CD4-positive, alpha-beta T cell (primary cell): ENCODE results near the gene ECT2. TPM values are rescaled to one million over a fixed set of nuclear protein-coding genes. Genes with fewer than 3 reads are reported as not detected.

Experiments
- ATAC-seq: fragments of 200-7000 bp; cut with Tn5 transposase; one replicate; pipeline ENCODE4 v1.10.0; 2022; ENCODE audit warnings: mild to moderate bottlenecking; ENCODE audit not compliant: poor library complexity
- CTCF ChIA-PET: fragments of 350-600 bp; sonication (Branson Sonifier 250); formaldehyde crosslinking; loops from one replicate; lab custom pipeline; 2021; ENCODE audit warnings: antibody characterized with exemption, inconsistent platforms; lab: Charles Lee
- POLR2A ChIA-PET: fragments of 350-600 bp; sonication (Branson Sonifier 250); formaldehyde crosslinking; loops from one replicate; lab custom pipeline; 2021; ENCODE audit warnings: antibody characterized with exemption, inconsistent platforms; lab: Charles Lee
- DNase-seq, 14 experiments: peaks; one replicate each; pipeline ENCODE4 v3.0.0-alpha.2; 2013 to 2020; ENCODE audit warnings: mixed read lengths in 2 of 14
- H3K27ac ChIP-seq, 2 donors: one replicate each; pipeline versions ENCODE4 v1.5.1 to v1.7.0; 2013; ENCODE audit warnings: low read length in 2 of 2, low read depth in 1 of 2, mild to moderate bottlenecking in 1 of 2
- H3K27me3 ChIP-seq, 2 experiments: 1 replicate in 1 of 2; 2 replicates in 1 of 2; pipeline versions ENCODE4 v1.6.1 to v1.7.0; 2013; ENCODE audit warnings: low read length in 2 of 2, control low read depth in 1 of 2, mild to moderate bottlenecking in 1 of 2, moderate library complexity in 1 of 2; ENCODE audit not compliant: insufficient read depth in 2 of 2, control insufficient read depth in 1 of 2
- H3K36me3 ChIP-seq: one replicate; pipeline ENCODE4 v1.6.1; 2013; ENCODE audit warnings: low read length, control low read depth; ENCODE audit not compliant: insufficient read depth
- H3K4me1 ChIP-seq: one replicate; pipeline ENCODE4 v1.6.1; 2013; ENCODE audit warnings: low read length, control low read depth; ENCODE audit not compliant: insufficient read depth
- H3K4me3 ChIP-seq: one replicate; pipeline ENCODE4 v1.5.1; 2013; ENCODE audit warnings: mild to moderate bottlenecking, low read length, moderate library complexity
- H3K9me3 ChIP-seq, 2 experiments: 1 replicate in 1 of 2; 2 replicates in 1 of 2; pipeline versions ENCODE4 v1.6.1 to v1.7.0; 2013; ENCODE audit warnings: low read length in 2 of 2, mild to moderate bottlenecking in 2 of 2, control low read depth in 1 of 2, moderate library complexity in 1 of 2; ENCODE audit not compliant: control insufficient read depth in 1 of 2, insufficient read depth in 1 of 2
- H3K27ac Mint-ChIP-seq: one replicate; pipeline ENCODE4 v1.8.0; 2020; ENCODE audit warnings: mixed read lengths
- H3K27me3 Mint-ChIP-seq: one replicate; pipeline ENCODE4 v1.8.0; 2021; ENCODE audit warnings: mixed read lengths
- H3K36me3 Mint-ChIP-seq: one replicate; pipeline ENCODE4 v1.8.0; 2021; ENCODE audit warnings: low read depth, mixed read lengths
- H3K4me1 Mint-ChIP-seq: one replicate; pipeline ENCODE4 v1.8.0; 2021; ENCODE audit warnings: low read depth, mixed read lengths
- H3K4me3 Mint-ChIP-seq: one replicate; pipeline ENCODE4 v1.8.0; 2020; ENCODE audit warnings: mild to moderate bottlenecking, mixed read lengths
- H3K9me3 Mint-ChIP-seq: one replicate; pipeline ENCODE4 v1.8.0; 2020; ENCODE audit warnings: mixed read lengths
- intact Hi-C, 2 experiments: fragments of 100-400 bp; cut with DNase I in 1 of 2; cut with micrococcal nuclease in 1 of 2; formaldehyde crosslinking; loops; one replicate each; pipeline versions ENCODE4 v1.15.1 to v1.9.0; 2023 to 2025; cut with DNase I, micrococcal nuclease
- total RNA-seq, 174 experiments: library from RNA in 2 of 174; stranded (reverse) in 2 of 174; gene quantifications; one replicate each; pipeline ENCODE4 v1.2.3 and lab custom pipeline; 2021 to 2026
- TF ChIP-seq, protein P1 (sequence below): fragments of 200-600 bp; IDR thresholded peaks from one replicate; pipeline ENCODE4 v1.8.0; 2022; ENCODE audit warnings: antibody characterized with exemption, mild to moderate bottlenecking

ECT2 gene
- total RNA-seq, 2 experiments from 2014 or later: 0.71 to 1.1 TPM

DNA sequence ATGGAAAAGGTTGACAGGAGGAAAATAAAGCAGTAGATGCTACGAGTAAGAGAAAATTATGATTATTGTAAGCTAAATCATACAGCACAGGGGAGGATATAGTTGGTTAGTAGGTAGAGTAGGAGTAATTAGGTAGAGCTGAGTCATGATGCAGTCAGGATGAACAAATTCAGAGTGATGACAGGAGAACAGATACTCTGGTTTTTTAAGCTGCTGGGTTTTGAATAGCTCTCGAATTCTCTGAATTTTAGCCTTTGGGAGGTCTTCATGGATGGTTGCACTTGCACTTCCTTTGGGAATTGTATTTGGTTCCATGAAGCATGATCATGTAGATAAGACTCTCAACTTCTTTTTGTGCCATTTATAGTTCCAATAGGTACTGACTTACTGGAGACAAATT lies 96.2 kb downstream of the ECT2 start:
- no peak for ATAC-seq
- Histone ChIP-seq H3K4me3 (no peak overlapping the region), H3K27me3 (peaks cover 5 to 7% of the 10 kb centered on the region in 2 experiments), H3K27ac (no peak overlapping the region), H3K9me3 (no peaks in the 10 kb centered on the region), H3K36me3 (no peaks in the 10 kb centered on the region), H3K4me1 (no peaks in the 10 kb centered on the region)
- H3K9me3 Mint-ChIP-seq: no peaks in the 10 kb centered on the region
- CTCF ChIA-PET: no interaction called here
- intact Hi-C loops: no loop called here
- no peak overlapping the region for H3K4me3 Mint-ChIP-seq
- TF ChIP-seq, protein P1, sequence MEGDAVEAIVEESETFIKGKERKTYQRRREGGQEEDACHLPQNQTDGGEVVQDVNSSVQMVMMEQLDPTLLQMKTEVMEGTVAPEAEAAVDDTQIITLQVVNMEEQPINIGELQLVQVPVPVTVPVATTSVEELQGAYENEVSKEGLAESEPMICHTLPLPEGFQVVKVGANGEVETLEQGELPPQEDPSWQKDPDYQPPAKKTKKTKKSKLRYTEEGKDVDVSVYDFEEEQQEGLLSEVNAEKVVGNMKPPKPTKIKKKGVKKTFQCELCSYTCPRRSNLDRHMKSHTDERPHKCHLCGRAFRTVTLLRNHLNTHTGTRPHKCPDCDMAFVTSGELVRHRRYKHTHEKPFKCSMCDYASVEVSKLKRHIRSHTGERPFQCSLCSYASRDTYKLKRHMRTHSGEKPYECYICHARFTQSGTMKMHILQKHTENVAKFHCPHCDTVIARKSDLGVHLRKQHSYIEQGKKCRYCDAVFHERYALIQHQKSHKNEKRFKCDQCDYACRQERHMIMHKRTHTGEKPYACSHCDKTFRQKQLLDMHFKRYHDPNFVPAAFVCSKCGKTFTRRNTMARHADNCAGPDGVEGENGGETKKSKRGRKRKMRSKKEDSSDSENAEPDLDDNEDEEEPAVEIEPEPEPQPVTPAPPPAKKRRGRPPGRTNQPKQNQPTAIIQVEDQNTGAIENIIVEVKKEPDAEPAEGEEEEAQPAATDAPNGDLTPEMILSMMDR: no peak
- no peaks in the 10 kb centered on the region for H3K4me1 Mint-ChIP-seq
- peaks cover 43% of the 10 kb centered on the region for H3K27me3 Mint-ChIP-seq
- no peaks in the 10 kb centered on the region for H3K36me3 Mint-ChIP-seq
- no peak for DNase-seq
- POLR2A ChIA-PET: no interaction called here
- no peak overlapping the region for H3K27ac Mint-ChIP-seq

DNA sequence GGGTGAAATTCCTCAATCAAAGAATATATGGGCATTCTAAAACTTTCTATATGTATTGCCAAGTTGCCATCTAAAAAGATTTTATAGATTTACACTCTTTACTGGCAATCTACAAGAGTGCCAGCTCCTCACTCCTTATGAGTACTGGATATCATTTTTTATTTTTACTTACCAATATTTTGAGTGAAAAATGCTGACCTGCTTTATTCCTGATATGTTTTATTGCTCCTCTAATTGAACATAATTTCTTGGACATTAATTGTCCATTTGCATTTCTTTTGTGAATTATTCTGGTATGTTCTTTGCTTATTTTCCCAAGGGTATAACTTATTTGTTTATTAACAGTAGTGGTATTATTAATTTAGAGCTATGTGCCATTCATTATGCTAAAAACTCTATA lies 96.8 kb downstream of the ECT2 start:
- Mint-ChIP-seq H3K4me3 (no peak overlapping the region), H3K36me3 (no peaks in the 10 kb centered on the region), H3K9me3 (no peaks in the 10 kb centered on the region), H3K27me3 (peaks cover 43% of the 10 kb centered on the region), H3K4me1 (no peaks in the 10 kb centered on the region), H3K27ac (no peak overlapping the region)
- no peaks in the 10 kb centered on the region for H3K9me3 ChIP-seq
- H3K4me1 ChIP-seq: no peaks in the 10 kb centered on the region
- POLR2A ChIA-PET: no interaction called here
- DNase-seq: no peak
- CTCF ChIA-PET: no interaction called here
- no peak overlapping the region for H3K4me3 ChIP-seq
- intact Hi-C loops: no loop called here
- TF ChIP-seq, protein P1: no peak
- no peak for ATAC-seq
- peaks cover 5 to 7% of the 10 kb centered on the region in 2 experiments for H3K27me3 ChIP-seq
- no peak overlapping the region for H3K27ac ChIP-seq
- no peaks in the 10 kb centered on the region for H3K36me3 ChIP-seq

DNA sequence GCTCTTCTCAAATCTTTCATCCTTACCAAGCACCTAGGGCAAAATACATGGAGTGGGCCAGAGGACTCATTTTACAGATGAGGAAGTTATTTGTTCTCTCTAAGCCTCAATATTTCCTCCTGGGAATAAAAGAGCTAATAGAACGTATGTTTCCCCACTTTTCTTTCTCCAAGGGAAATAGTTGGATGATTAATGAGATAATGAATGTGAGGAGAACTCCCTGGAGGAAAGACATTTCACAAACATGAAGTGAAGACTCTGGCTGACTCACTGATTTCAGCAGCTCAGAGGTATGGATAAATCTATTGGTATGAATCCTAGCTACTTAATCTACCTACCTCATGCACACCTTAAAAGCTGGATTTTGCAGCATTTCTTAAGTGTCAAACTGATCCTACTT lies 98.4 kb downstream of the ECT2 start:
- no peaks in the 10 kb centered on the region for H3K4me1 Mint-ChIP-seq
- Histone ChIP-seq H3K27ac (no peak overlapping the region), H3K36me3 (no peaks in the 10 kb centered on the region), H3K27me3 (peaks cover 5 to 7% of the 10 kb centered on the region in 2 experiments), H3K9me3 (no peaks in the 10 kb centered on the region), H3K4me1 (no peaks in the 10 kb centered on the region), H3K4me3 (no peak overlapping the region)
- no peak overlapping the region for H3K27ac Mint-ChIP-seq
- DNase-seq (no peak), ATAC-seq (no peak)
- TF ChIP-seq, protein P1: no peak
- POLR2A ChIA-PET: no interaction called here
- no peak overlapping the region for H3K4me3 Mint-ChIP-seq
- peaks cover 34% of the 10 kb centered on the region for H3K27me3 Mint-ChIP-seq
- no peaks in the 10 kb centered on the region for H3K9me3 Mint-ChIP-seq
- intact Hi-C loops: no loop called here
- CTCF ChIA-PET: no interaction called here
- no peaks in the 10 kb centered on the region for H3K36me3 Mint-ChIP-seq
